GM21825 (cell line): ENCODE measurements around the gene MYL2.

Experiments used
- ATAC-seq: cut with Tn5 transposase; IDR thresholded peaks from one replicate; pipeline ENCODE4 v1.9.1; 2021; ENCODE audit warnings: mild to moderate bottlenecking, moderate library complexity; ENCODE audit not compliant: unreplicated experiment

Gene MYL2

DNA sequence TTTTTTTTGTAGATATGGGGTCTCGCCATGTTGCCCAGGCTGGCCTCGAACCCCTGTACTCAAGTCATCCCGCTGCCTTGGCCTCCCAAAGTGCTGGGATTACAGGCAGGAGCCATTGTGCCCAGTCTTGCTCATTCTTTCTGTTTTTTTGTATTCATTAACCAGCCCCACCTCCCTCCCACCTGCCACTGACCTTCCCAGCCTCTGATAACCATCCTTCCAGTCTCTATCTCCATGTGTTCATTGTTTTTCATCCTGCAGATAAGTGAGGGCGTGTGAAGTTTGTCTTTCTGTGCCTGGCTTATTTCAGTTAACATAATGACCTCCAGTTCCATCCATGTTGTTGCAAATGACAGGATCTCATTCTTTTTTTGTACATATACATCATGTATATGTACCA lies 19.0 kb downstream of the MYL2 start:
- no peak for ATAC-seq

DNA sequence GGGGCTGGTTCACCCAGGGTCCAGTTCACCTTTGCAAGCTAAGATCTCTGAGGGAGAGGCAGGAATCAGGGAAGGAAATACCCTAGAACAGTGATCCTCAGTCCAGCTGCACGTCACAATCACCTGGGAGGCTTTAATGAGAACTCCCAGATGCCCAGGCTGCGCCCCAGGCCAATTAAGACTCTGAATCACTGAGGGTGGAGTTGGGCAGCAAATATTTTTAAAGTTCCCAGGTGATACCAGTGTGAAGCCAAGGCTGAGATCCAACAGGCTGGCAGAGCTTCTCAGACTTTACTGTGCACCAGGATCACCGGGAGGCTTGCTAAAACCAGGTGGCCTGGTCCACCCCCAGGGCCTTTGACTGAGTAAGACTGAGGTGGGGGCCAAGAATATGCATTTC lies 23.8 kb downstream of the MYL2 start:
- no peak for ATAC-seq

DNA sequence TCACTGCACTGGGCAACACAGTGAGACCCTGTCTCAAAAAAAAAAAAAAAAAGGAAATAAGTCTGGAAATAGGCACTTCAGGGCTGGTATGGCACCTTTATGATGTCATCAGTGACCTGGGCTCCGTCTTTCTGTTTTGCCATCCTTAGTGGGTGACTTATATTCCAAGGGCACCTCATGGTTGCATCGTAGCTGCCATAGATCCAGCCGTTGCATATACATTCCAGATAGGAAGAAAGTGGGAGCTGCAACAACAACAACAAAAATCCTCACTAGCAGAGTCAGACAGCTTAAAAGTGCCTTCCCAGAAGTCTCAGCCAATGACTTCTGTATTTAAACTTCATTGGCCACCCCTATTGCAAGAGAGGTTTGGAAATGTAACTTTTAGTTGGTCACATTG lies 26.4 kb downstream of the MYL2 start:
- ATAC-seq = no peak

DNA sequence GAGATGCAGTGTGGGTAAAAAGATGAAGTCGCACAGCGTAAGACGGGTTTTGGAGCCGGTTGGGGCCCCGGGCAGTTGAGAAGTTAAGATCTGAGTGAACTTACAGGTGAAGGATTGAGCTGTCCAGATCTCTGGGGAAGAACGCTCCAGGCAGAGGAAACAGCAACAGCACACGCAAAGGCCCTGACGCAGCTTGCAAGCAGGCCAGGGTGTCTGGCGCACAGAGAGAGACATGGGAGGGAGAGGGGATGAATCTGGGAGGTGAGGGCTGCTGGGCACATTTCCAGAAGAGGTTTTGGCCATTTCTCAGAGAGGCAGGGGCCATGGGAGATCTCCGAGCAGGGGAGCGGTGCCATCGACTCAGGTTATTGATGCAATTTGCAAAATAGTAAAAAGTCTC lies 31.0 kb downstream of the MYL2 start:
- no peak for ATAC-seq

DNA sequence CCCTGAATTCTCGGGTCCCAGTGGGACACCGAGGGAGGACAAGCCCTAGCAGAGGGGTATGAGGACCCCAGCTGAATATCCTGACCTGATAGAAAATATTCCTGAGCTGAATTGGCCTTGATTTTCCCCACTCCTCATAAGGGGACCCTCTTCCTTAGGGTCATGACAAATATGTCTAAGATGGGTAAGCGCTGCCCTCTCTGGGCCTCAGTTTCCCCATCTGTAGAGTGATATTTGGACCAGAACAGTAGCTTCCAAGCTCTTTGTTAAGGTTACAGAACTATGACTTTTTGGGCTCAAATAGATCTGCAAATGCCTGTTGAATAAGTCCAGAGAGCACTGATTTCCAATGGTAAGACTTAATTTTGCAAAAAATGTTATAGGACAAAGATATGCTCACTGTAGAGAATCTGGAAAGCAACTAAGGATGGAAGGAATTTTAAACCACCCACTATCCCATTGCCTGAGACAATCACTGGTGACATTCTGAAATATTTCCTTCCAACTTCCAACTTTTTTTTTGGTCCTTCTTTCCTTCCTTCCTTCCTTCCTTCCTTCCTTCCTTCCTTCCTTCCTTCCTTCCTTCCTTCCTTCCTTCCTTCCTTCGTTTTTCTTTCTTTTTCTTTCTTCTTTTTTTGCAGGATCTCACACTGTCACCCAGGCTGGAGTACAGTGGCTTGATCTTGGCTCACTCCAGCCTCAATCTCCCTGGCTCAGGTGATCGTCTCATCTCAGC lies 32.0 kb downstream of the MYL2 start:
- no peak for ATAC-seq

DNA sequence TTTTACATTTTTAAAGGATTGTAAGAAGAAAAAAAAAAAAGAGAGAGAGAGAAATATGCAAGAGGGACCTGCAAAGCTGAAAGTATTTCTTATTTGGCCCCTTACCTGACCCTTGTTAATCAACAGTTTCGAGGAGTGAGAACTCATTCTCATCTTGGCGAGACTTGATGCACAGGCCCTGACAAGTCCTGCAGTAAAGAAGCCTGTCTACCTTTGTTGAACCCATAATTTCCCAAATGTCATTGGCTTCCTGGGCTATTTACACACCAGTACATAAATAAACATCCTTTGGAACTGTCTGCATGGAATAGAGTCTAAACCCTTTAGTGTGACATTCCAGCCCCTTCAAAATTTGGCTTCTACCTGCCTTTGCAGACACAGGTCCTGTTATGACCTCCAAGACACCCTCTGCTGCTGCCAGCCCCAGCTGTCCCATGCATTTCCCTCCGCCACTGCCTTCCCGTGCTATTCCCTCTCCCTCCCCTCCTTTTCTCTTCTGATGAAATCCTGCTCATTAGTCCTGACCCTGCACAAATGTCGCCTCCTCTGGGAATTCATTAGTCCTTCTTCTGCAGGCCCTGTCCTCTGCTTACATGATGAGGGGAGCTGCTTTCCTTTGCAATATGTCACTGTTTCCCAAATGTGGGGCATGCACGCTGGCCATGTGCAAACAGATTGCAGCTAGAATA lies 35.1 kb downstream of the MYL2 start:
- ATAC-seq = no peak

DNA sequence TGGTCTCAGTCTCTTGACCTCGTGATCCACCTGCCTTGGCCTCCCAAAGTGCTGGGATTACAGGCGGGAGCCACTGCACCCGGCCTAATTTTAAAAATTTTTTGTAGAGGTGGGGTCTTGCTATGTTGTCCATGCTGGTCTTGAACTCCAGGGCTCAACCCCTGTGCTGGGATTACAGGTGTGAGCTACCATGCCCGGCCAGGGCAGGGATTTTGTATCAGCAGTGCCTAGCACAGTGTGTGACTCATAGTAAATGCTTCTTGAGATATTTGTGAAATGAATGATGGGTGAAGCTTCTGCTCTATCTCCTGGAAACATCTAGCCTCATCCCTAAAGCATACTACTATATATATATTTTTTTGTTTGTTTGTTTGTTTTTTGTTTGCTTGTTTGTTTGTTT lies 37.1 kb downstream of the MYL2 start:
- ATAC-seq = no peak

DNA sequence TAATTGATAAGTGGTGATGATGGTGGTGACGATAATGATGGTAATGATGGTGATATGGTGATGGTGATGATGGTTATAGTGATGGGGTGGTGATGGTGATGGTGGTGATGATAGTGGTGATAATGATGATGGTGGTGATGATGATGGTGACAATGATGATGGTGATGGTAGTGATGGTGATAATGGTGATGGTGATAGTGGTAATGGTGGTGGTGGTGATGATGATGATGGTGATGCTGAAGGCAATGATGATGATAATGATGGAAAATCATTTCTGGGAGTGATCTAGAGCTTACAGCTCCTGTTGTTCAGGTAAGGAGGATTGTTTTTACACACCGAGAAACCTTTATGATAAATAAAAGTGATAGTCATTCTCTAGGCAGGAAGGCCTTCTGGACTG lies 39.7 kb downstream of the MYL2 start:
- ATAC-seq = no peak

DNA sequence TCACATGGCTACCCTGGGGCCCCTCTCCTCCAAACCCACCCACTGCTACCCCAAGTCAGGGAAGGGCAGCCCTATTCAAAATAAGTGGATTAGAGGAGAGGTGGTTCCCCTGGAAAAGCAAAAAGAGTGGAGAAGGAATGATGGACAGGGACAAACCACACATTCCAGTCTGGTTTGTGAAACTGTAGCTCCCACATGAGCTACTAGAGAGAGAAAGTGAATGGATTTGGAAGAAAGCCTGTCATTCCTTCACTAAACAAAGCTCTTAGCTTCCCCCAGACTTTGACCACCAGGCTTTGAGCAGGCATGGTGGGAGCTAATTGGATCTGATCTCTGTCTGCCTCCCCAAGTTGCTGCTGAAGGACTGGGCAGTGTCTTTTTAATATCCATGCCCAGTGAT lies 45.6 kb downstream of the MYL2 start:
- no peak for ATAC-seq

DNA sequence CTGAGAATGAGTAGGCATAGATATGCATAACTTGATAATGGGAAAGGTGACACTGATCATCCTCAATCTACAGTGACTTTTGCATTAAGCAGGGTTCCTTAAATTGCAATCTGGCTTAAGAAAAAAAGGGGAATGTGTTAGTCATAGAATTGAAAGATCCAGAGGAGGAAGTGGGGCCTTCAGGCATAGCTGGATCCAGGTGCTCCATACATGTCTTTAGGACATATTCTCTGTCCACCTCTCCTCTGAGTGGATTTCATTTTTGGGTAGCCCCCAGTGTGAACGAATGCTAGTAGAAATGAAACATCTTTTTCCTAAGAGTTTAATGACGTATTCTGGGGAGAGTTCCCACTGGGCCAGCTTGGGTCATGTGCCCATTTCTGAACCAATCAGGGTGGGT lies 46.0 kb downstream of the MYL2 start:
- ATAC-seq = no peak

DNA sequence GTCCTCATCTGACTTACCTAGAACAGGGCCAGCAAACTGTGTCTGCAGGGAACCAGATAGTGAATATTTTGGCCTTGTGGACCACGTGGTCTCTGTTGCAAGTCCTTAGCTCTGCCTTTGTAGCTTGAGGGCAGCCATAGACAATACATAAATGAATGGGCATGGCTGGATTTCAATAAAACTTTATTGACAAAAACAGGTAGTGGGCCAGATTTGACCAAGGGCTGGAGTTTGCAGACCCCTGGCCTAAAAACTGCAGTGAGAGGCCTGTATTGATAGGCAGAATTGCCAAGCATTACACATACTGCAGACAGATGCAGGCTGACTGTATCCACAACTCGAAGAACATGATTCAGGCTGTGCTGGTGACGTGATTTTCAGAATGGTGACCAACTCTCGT lies 48.3 kb downstream of the MYL2 start:
- no peak for ATAC-seq

DNA sequence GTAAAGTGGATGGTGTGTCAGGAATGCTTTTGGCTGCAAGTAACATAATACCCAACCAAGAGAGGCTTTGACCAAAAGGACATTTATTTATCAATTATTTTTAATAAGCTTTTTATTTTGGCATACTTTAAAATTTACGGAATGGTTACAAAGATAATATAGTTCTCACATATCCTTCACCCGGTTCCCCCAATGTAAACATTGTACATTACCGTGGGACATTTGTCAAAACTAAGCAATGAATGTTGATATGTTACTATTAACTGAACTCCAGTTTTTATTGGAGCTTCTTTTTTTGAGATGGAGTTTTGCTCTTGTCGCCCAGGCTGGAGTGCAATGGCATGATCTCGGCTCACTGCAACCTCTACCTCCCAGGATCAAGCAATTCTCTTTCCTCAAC lies 50.6 kb downstream of the MYL2 start:
- no peak for ATAC-seq

DNA sequence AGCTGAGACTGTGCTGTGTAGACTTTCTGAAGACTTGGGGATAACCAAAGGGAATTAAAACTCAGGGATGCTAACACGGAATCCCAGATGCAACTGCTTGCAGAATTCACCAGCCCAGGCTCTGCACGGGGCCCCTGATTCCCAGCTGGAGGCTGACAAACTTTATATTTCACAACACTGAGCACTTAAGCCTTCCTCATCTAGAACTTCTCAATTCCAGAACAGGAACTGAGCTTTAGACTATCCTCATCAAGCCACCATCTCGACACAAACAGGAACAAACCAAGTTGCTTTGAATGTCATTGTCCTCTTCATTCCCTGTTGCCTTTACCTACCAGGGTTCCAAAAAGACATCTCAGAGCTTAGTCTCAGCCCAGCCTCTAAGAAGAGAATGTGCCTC lies 51.4 kb downstream of the MYL2 start:
- no peak for ATAC-seq

DNA sequence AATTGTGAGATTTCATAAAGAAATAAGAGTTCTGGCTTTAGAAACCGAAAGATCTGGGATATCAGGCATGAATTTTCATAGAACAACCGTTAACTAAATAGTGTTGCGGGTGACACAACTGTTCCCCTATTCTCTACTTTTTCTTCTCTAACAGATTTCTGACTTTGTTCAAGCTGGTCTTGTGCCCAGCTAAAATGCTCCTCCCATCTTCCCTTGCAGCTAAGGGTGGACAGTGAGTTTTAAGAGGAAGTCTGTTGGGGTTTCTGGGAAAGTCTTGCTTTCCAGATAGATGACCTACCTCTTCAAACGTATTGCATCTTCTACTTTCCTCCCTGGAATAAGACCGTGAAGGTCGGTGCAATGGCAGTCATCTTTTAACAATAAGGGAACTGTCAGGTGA lies 54.9 kb downstream of the MYL2 start:
- ATAC-seq = no peak

DNA sequence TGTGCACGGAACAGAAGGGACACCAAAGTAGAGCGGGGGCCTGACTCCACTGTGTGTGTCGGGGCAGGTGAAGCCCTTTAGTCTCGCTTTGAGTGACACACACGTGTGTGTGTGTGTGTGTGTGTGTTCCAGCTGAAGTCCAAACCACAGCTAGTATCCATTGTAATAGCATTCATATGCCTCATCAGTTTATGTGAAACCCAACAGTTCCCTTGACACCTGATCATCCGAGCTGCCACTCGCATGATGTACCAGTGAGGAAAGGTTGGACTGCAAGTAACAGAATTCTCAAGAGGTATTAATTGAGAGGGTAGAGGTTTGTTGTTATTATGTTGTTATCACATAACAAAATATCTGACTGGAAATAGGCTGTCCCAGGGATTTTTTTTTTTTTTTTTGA lies 57.2 kb downstream of the MYL2 start:
- no peak for ATAC-seq

DNA sequence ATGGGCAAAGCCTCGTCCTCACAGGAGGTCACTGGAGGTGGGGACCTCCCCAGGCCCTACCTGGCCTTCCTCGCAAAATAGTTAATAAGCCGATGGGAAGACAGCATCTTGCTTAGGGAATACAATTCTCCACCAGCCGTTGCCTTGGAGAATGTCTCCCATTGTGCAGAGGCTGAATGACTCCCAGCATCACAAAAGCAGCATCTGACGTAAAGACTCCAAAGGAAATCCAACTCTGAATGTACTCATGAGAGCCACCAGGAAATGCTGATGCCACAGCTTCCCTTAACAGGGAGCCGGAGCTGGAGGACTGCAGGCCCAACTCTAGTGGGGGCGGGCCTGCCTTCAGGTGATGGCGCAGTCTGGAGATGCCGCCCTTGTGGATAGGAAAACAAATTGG lies 58.0 kb downstream of the MYL2 start:
- ATAC-seq = no peak

DNA sequence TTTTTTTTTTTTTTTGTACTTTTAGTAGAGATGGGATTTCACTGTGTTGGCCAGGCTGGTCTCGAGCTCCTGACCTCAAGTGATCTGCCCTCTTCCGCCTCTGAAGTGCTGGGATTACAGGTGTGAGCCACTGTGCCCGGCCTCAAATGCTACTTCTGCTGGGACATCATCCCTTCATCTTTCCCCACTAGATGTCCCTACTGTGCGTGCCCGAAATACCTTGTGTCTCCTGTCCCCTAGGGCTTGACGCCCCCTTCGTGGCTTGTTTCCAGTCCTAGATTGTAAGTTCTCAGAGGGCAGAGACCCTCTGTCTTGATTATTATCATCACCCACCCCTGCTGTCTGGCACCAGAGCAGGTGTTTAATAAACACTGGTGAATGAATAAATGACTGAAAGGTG lies 58.6 kb downstream of the MYL2 start:
- no peak for ATAC-seq
